Neural crest cell (in vitro differentiated cells): ENCODE data around the gene VSIG10L. TPM values are rescaled to one million over a fixed set of nuclear protein-coding genes. Genes with fewer than 3 reads are reported as not detected.

Source experiments
- DNase-seq: peaks from one replicate; pipeline ENCODE4 v3.0.0; 2021; ENCODE audit warnings: low read depth, mixed read lengths, low spot score
- H3K27ac Mint-ChIP-seq: one replicate; pipeline ENCODE4 v1.8.0; 2021; ENCODE audit warnings: mild to moderate bottlenecking, mixed read lengths; ENCODE audit not compliant: unreplicated experiment
- H3K27me3 Mint-ChIP-seq: 2 replicates; pipeline ENCODE4 v1.8.0; 2021; ENCODE audit warnings: low read depth, mild to moderate bottlenecking, mixed read lengths
- H3K36me3 Mint-ChIP-seq: 2 replicates; pipeline ENCODE4 v1.8.0; 2021; ENCODE audit warnings: low read depth, mild to moderate bottlenecking, mixed read lengths
- H3K4me1 Mint-ChIP-seq: 2 replicates; pipeline ENCODE4 v1.8.0; 2021; ENCODE audit warnings: mixed read lengths
- H3K4me3 Mint-ChIP-seq: one replicate; pipeline ENCODE4 v1.8.0; 2021; ENCODE audit warnings: mild to moderate bottlenecking, mixed read lengths
- H3K9me3 Mint-ChIP-seq: 2 replicates; pipeline ENCODE4 v1.8.0; 2021; ENCODE audit warnings: mixed read lengths
- total RNA-seq: library from RNA; stranded (reverse); gene quantifications from 2 replicates; pipeline ENCODE4 v1.2.1, GENCODE V29; 2021
- TF ChIP-seq, protein P1 (sequence below): fragments of 200-600 bp; sonication (generic); conservative IDR thresholded peaks from 2 replicates; pipeline ENCODE4 v1.5.0; 2021; ENCODE audit warnings: antibody characterized with exemption, mild to moderate bottlenecking

VSIG10L gene
- total RNA-seq, 1 donor from 2014 or later: 3.1 TPM

DNA sequence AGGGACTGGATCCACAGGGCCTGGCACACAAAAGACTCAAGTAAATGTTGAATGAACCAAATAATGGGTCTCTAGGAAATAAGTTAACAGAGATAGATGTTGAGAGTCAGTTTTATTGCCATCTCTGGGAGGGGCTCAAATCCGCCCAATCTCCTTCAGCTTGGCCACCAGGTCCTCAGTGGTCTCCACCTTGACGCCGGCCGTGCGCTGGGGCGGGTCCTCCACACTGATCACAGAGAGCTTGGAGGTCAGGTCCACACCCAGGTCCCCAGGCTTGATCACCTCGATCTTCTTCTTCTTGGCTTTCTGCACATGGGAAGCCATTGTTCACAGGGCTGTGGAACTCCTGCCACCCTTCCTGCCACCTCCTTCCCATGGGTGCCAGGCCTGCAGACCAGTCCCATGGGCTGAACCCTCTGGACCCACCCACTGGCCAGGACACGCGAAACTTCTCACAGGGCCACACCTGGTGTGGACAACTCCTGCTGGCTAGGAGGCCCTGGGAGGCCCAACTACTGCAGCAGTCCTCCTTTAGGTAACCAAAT lies 3.2 kb upstream of the VSIG10L start:
- TF ChIP-seq, protein P1, sequence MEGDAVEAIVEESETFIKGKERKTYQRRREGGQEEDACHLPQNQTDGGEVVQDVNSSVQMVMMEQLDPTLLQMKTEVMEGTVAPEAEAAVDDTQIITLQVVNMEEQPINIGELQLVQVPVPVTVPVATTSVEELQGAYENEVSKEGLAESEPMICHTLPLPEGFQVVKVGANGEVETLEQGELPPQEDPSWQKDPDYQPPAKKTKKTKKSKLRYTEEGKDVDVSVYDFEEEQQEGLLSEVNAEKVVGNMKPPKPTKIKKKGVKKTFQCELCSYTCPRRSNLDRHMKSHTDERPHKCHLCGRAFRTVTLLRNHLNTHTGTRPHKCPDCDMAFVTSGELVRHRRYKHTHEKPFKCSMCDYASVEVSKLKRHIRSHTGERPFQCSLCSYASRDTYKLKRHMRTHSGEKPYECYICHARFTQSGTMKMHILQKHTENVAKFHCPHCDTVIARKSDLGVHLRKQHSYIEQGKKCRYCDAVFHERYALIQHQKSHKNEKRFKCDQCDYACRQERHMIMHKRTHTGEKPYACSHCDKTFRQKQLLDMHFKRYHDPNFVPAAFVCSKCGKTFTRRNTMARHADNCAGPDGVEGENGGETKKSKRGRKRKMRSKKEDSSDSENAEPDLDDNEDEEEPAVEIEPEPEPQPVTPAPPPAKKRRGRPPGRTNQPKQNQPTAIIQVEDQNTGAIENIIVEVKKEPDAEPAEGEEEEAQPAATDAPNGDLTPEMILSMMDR: no peak
- Mint-ChIP-seq H3K27me3 (peaks cover 15% of the 10 kb centered on the region), H3K36me3 (peaks cover 3% of the 10 kb centered on the region), H3K27ac (no peak overlapping the region), H3K9me3 (no peaks in the 10 kb centered on the region), H3K4me1 (no peaks in the 10 kb centered on the region), H3K4me3 (no peak overlapping the region)
- no peak for DNase-seq

- peaks cover 3% of the 10 kb centered on the region for H3K36me3 Mint-ChIP-seq
- TF ChIP-seq, protein P1: no peak
- peaks cover 12% of the 10 kb centered on the region for H3K4me1 Mint-ChIP-seq
- no peaks in the 10 kb centered on the region for H3K9me3 Mint-ChIP-seq
- peaks cover 15% of the 10 kb centered on the region for H3K27me3 Mint-ChIP-seq
- no peak for DNase-seq
- peak overlapping the region; percentile 39 for H3K4me3 Mint-ChIP-seq
- peak overlapping the region; percentile 86 for H3K27ac Mint-ChIP-seq
Observed at GRCh38 chr19:51342631-51343569, 961 bp upstream of the VSIG10L start.

DNA sequence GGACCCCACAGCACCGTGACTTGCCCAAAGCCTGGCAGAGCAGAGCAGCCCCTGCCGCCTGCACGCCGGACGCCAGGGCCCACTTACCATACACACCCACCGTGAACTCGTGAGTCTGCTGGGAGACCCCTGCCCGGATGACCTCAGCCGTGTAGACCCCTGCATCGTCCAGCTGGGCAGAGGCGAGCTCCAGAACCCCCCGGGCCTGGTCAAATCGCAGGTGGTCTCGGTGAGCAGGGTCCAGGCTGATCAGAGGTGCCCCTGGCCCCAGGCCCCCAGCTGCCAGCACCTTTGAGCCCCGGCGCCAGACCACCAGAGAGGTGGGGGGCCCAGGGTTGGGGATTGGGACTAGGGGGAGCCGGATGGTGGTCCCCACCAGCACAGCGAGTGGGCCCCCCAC lies 873 bp downstream of the VSIG10L start:
- H3K27ac Mint-ChIP-seq: no peak overlapping the region

DNA sequence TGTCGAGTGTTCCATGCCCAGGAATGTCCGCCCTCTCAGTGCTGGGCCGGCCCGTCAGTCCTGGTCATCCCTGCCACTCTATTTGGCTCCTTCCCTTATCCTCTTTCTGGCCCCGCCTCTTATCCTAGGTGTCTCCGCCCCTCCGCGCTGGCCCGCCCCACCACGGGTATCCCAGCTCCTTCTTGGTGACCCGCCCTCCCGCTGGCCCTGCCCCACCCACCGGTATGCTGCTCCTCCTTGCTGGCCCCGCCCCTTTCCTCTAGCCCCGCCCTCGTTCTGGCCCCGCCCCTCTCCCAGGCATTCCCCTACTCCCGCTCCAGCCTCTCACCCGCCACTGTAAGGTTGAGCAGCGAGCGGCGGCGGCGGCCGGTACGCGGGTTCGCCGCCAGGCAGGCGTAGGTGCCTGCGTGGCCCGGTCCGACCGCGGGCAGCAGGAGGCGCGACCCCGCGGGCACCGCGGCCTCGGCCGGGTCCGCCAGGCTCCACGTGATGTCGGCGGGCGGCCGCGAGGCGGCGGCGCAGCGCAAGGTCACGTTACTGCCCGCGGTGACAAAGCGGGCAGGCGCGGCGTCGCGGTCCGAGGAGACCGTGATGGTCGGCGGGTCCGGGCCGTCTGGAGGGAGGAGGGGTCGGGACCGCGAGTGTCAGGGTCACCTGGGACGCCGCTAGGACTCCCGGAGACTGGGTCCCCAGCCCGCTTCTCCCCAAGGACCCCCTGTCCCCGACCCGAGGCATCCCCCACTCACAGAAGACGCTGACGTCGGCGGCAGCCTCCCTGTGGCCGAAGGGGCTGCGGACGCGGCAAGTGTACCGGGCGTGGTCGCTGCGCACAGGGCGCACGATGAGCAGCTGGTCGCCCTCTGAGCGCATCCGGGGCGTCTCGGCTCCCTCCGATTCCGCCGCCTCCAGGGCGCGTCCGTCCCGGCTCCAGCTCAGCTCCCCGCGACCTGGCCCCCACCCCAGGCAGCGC lies 2.0 kb downstream of the VSIG10L start:
- H3K27ac Mint-ChIP-seq: peak overlapping the region; percentile 13
- no peaks in the 10 kb centered on the region for H3K9me3 Mint-ChIP-seq
- DNase-seq: peak; percentile 91
- H3K36me3 Mint-ChIP-seq: no peaks in the 10 kb centered on the region
- TF ChIP-seq, protein P1: peak; percentile 38
- peaks cover 15% of the 10 kb centered on the region for H3K27me3 Mint-ChIP-seq
- peak overlapping the region; percentile 89 for H3K4me3 Mint-ChIP-seq
- peaks cover 17% of the 10 kb centered on the region for H3K4me1 Mint-ChIP-seq

More for the DNA sequence above, 873 bp downstream of the VSIG10L start:
- Mint-ChIP-seq H3K27me3 (peaks cover 15% of the 10 kb centered on the region), H3K4me1 (peaks cover 12% of the 10 kb centered on the region), H3K9me3 (no peaks in the 10 kb centered on the region), H3K4me3 (peak overlapping the region; percentile 58), H3K36me3 (no peaks in the 10 kb centered on the region)
- TF ChIP-seq, protein P1: no peak
- no peak for DNase-seq

DNA sequence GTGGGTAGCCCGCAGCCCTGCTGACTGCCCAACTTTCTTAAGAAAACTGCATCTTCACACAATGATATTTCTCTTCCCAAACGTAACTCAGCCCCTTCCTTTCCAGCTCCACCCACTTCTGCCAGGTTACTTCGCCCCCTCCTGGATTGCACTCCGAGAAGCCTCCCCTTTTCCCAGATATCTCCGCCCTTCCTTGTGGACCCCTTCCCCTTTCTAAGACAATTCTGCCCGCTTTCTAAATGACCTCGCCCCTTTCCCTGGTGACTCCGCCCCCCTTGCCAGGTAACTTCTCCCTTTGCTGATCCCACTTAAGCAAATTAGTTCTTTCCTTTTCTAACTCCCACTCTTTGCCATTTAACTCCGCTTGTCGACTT lies 2.6 kb downstream of the VSIG10L start:
- Mint-ChIP-seq H3K27ac (peak overlapping the region; percentile 15), H3K4me3 (peak overlapping the region; percentile 89), H3K36me3 (no peaks in the 10 kb centered on the region), H3K4me1 (peaks cover 20% of the 10 kb centered on the region), H3K9me3 (no peaks in the 10 kb centered on the region), H3K27me3 (peaks cover 15% of the 10 kb centered on the region)
- TF ChIP-seq, protein P1: no peak
- no peak for DNase-seq
